ENCODE results near the gene BCAS4.

BCAS4 gene

GRCh38 chr20:50885068-50885467 lies 90.2 kb downstream of the BCAS4 start:
- peaks cover 17% of the 10 kb centered on the region for H3K36me3 ChIP-seq (replicated peaks)
- H3K4me3 ChIP-seq = no peak overlapping the region
- DNase-seq (ENCODE audit: low spot score in 2 of 2) = no peak

GRCh38 chr20:50885781-50886180 lies 90.9 kb downstream of the BCAS4 start:
- DNase-seq (ENCODE audit: low spot score in 2 of 2) = no peak
- no peaks in the 10 kb centered on the region for H3K4me1 ChIP-seq
- peaks cover 24% of the 10 kb centered on the region for H3K36me3 ChIP-seq (replicated peaks)
- no peaks in the 10 kb centered on the region for H3K27me3 ChIP-seq (ENCODE audit: low read depth)
- in situ Hi-C loops (cut with MboI; ENCODE audit: low sequenced_read_pairs) = no loop called here
- H3K9me3 ChIP-seq = no peaks in the 10 kb centered on the region
- no peak overlapping the region for H3K4me3 ChIP-seq

More at GRCh38 chr20:50885068-50885467, 90.2 kb downstream of the BCAS4 start:
- Histone ChIP-seq H3K9me3 (no peaks in the 10 kb centered on the region), H3K4me1 (no peaks in the 10 kb centered on the region), H3K27me3 (ENCODE audit: low read depth) (no peaks in the 10 kb centered on the region)
- in situ Hi-C loops (cut with MboI; ENCODE audit: low sequenced_read_pairs) = no loop called here

GRCh38 chr20:50886184-50886790 lies 91.4 kb downstream of the BCAS4 start:
- no peaks in the 10 kb centered on the region for H3K9me3 ChIP-seq
- in situ Hi-C loops (cut with MboI; ENCODE audit: low sequenced_read_pairs) = no loop called here
- peaks cover 29% of the 10 kb centered on the region for H3K36me3 ChIP-seq (replicated peaks)
- no peaks in the 10 kb centered on the region for H3K27me3 ChIP-seq (ENCODE audit: low read depth)
- no peak for DNase-seq (ENCODE audit: low spot score in 2 of 2)
- H3K4me3 ChIP-seq = no peak overlapping the region
- H3K4me1 ChIP-seq = no peaks in the 10 kb centered on the region

GRCh38 chr20:50887576-50887975 lies 92.7 kb downstream of the BCAS4 start:
- in situ Hi-C loops (cut with MboI; ENCODE audit: low sequenced_read_pairs) = no loop called here
- Histone ChIP-seq H3K27me3 (ENCODE audit: low read depth) (no peaks in the 10 kb centered on the region), H3K36me3 (replicated peaks) (peaks cover 42% of the 10 kb centered on the region)

GRCh38 chr20:50891138-50891537 lies 96.3 kb downstream of the BCAS4 start:
- H3K4me3 ChIP-seq = no peak overlapping the region
- no peaks in the 10 kb centered on the region for H3K9me3 ChIP-seq
- H3K4me1 ChIP-seq = no peaks in the 10 kb centered on the region
- H3K36me3 ChIP-seq (replicated peaks) = peaks cover 72% of the 10 kb centered on the region
- in situ Hi-C loops (cut with MboI; ENCODE audit: low sequenced_read_pairs) = no loop called here
- no peaks in the 10 kb centered on the region for H3K27me3 ChIP-seq (ENCODE audit: low read depth)
- DNase-seq (ENCODE audit: low spot score in 2 of 2) = no peak

More at GRCh38 chr20:50887576-50887975, 92.7 kb downstream of the BCAS4 start:
- Histone ChIP-seq H3K4me3 (no peak overlapping the region), H3K4me1 (no peaks in the 10 kb centered on the region), H3K9me3 (no peaks in the 10 kb centered on the region)
- DNase-seq (ENCODE audit: low spot score in 2 of 2) = no peak

- Histone ChIP-seq H3K36me3 (replicated peaks) (peaks cover 83% of the 10 kb centered on the region), H3K4me1 (no peaks in the 10 kb centered on the region), H3K4me3 (no peak overlapping the region), H3K27me3 (ENCODE audit: low read depth) (no peaks in the 10 kb centered on the region), H3K9me3 (no peaks in the 10 kb centered on the region)
- no peak for DNase-seq (ENCODE audit: low spot score in 2 of 2)
- in situ Hi-C loops (cut with MboI; ENCODE audit: low sequenced_read_pairs) = no loop called here
Observed at GRCh38 chr20:50892394-50892793, 97.5 kb downstream of the BCAS4 start.

- Histone ChIP-seq H3K4me3 (no peak overlapping the region), H3K36me3 (replicated peaks) (peaks cover 90% of the 10 kb centered on the region), H3K9me3 (no peaks in the 10 kb centered on the region), H3K4me1 (no peaks in the 10 kb centered on the region), H3K27me3 (ENCODE audit: low read depth) (no peaks in the 10 kb centered on the region)
- no peak for DNase-seq (ENCODE audit: low spot score in 2 of 2)
- in situ Hi-C loops (cut with MboI; ENCODE audit: low sequenced_read_pairs) = no loop called here
Observed at GRCh38 chr20:50893620-50894019, 98.8 kb downstream of the BCAS4 start.

- Histone ChIP-seq H3K4me3 (no peak overlapping the region), H3K27me3 (ENCODE audit: low read depth) (no peaks in the 10 kb centered on the region), H3K36me3 (replicated peaks) (peaks cover 91% of the 10 kb centered on the region), H3K9me3 (no peaks in the 10 kb centered on the region), H3K4me1 (no peaks in the 10 kb centered on the region)
- no peak for DNase-seq (ENCODE audit: low spot score in 2 of 2)
- in situ Hi-C loops (cut with MboI; ENCODE audit: low sequenced_read_pairs) = no loop called here
Observed at GRCh38 chr20:50895111-50895830, 100.4 kb downstream of the BCAS4 start.

GRCh38 chr20:50898475-50898874 lies 103.6 kb downstream of the BCAS4 start:
- H3K36me3 ChIP-seq (replicated peaks) = peaks cover 91% of the 10 kb centered on the region
- in situ Hi-C loops (cut with MboI; ENCODE audit: low sequenced_read_pairs) = no loop called here
- H3K9me3 ChIP-seq = no peaks in the 10 kb centered on the region
- H3K27me3 ChIP-seq (ENCODE audit: low read depth) = no peaks in the 10 kb centered on the region
- no peaks in the 10 kb centered on the region for H3K4me1 ChIP-seq
- DNase-seq (ENCODE audit: low spot score in 2 of 2) = no peak
- H3K4me3 ChIP-seq = no peak overlapping the region

GRCh38 chr20:50900261-50900660 lies 105.4 kb downstream of the BCAS4 start:
- Histone ChIP-seq H3K4me1 (no peaks in the 10 kb centered on the region), H3K9me3 (no peaks in the 10 kb centered on the region), H3K4me3 (no peak overlapping the region), H3K27me3 (ENCODE audit: low read depth) (no peaks in the 10 kb centered on the region), H3K36me3 (replicated peaks) (peaks cover 89% of the 10 kb centered on the region)
- no peak for DNase-seq (ENCODE audit: low spot score in 2 of 2)
- in situ Hi-C loops (cut with MboI; ENCODE audit: low sequenced_read_pairs) = no loop called here

- Histone ChIP-seq H3K27me3 (ENCODE audit: low read depth) (no peaks in the 10 kb centered on the region), H3K4me1 (no peaks in the 10 kb centered on the region), H3K4me3 (no peak overlapping the region), H3K9me3 (no peaks in the 10 kb centered on the region), H3K36me3 (replicated peaks) (peaks cover 89% of the 10 kb centered on the region)
- no peak for DNase-seq (ENCODE audit: low spot score in 2 of 2)
- in situ Hi-C loops (cut with MboI; ENCODE audit: low sequenced_read_pairs) = no loop called here
Observed at GRCh38 chr20:50901301-50901700, 106.4 kb downstream of the BCAS4 start.

GRCh38 chr20:50903353-50904051 lies 108.6 kb downstream of the BCAS4 start:
- no peaks in the 10 kb centered on the region for H3K9me3 ChIP-seq
- H3K36me3 ChIP-seq (replicated peaks) = peaks cover 72% of the 10 kb centered on the region
- H3K4me1 ChIP-seq = peaks cover 6% of the 10 kb centered on the region
- no peaks in the 10 kb centered on the region for H3K27me3 ChIP-seq (ENCODE audit: low read depth)
- in situ Hi-C loops (cut with MboI; ENCODE audit: low sequenced_read_pairs) = no loop called here
- H3K4me3 ChIP-seq = no peak overlapping the region
- DNase-seq (ENCODE audit: low spot score in 2 of 2) = no peak

- Histone ChIP-seq H3K9me3 (no peaks in the 10 kb centered on the region), H3K36me3 (replicated peaks) (peaks cover 66% of the 10 kb centered on the region), H3K4me1 (peaks cover 6% of the 10 kb centered on the region), H3K4me3 (no peak overlapping the region), H3K27me3 (ENCODE audit: low read depth) (no peaks in the 10 kb centered on the region)
- in situ Hi-C loops (cut with MboI; ENCODE audit: low sequenced_read_pairs) = no loop called here
- no peak for DNase-seq (ENCODE audit: low spot score in 2 of 2)
Observed at GRCh38 chr20:50904067-50904570, 109.3 kb downstream of the BCAS4 start.

GRCh38 chr20:50909413-50909812 lies 114.6 kb downstream of the BCAS4 start:
- DNase-seq (ENCODE audit: low spot score in 2 of 2) = no peak
- Histone ChIP-seq H3K4me3 (no peak overlapping the region), H3K9me3 (no peaks in the 10 kb centered on the region), H3K27me3 (ENCODE audit: low read depth) (no peaks in the 10 kb centered on the region), H3K36me3 (replicated peaks) (peaks cover 43% of the 10 kb centered on the region), H3K4me1 (peaks cover 6% of the 10 kb centered on the region)
- in situ Hi-C loops (cut with MboI; ENCODE audit: low sequenced_read_pairs) = no loop called here
